PC-3 (cell line): ENCODE data around the gene ZNF546. TPM values are rescaled to one million over a fixed set of nuclear protein-coding genes. Genes with fewer than 3 reads are reported as not detected.

Source experiments
- ATAC-seq: fragments of 200-7000 bp; cut with Tn5 transposase; 2 replicates; pipeline ENCODE4 v1.9.1; 2020; ENCODE audit warnings: mild to moderate bottlenecking, moderate library complexity
- BruUV-seq: library from RNA; stranded (reverse); fragments of 400-500 nt; replicated peaks from 2 replicates; lab custom pipeline; 2021; lab: Mats Ljungman, UMichigan
- CTCF ChIA-PET: fragments of 300-600 bp; sonication (Branson Sonifier 250); formaldehyde crosslinking; loops from one replicate; lab custom pipeline; 2022; ENCODE audit warnings: antibody characterized with exemption; lab: Charles Lee
- POLR2A ChIA-PET: fragments of 300-600 bp; sonication (Branson Sonifier 250); formaldehyde crosslinking; loops from one replicate; lab custom pipeline; 2022; ENCODE audit warnings: antibody characterized with exemption; ENCODE audit not compliant: unreplicated experiment; lab: Charles Lee
- DNase-seq: peaks from one replicate; pipeline ENCODE4 v3.0.0-alpha.2; 2015
- H2AFZ ChIP-seq: fragments of 300-600 bp; sonication (generic); 2 replicates; pipeline ENCODE4 v1.6.0; 2016; ENCODE audit warnings: antibody characterized with exemption, low read length
- H3F3A ChIP-seq: fragments of 300-600 bp; sonication (generic); one replicate; pipeline ENCODE4 v1.6.0; 2017; ENCODE audit warnings: antibody characterized with exemption, low read length, control low read depth, mild to moderate bottlenecking; ENCODE audit not compliant: unreplicated experiment
- H3K27ac ChIP-seq: fragments of 300-600 bp; sonication (generic); 2 replicates; pipeline ENCODE4 v1.5.1; 2016; ENCODE audit warnings: mild to moderate bottlenecking, low read length
- H3K27me3 ChIP-seq: fragments of 300-600 bp; sonication (generic); 2 replicates; pipeline ENCODE4 v1.6.1; 2016; ENCODE audit warnings: low read length, mixed read lengths
- H3K36me3 ChIP-seq: fragments of 300-600 bp; sonication (generic); 2 replicates; pipeline ENCODE4 v1.6.1; 2016; ENCODE audit warnings: low read depth, mixed run types, low read length, mixed read lengths
- H3K4me1 ChIP-seq: fragments of 300-600 bp; sonication (generic); 2 replicates; pipeline ENCODE4 v1.5.1; 2016; ENCODE audit warnings: low read length; ENCODE audit not compliant: insufficient read depth
- H3K4me2 ChIP-seq: fragments of 300-600 bp; sonication (generic); 2 replicates; pipeline ENCODE4 v1.6.0; 2016; ENCODE audit warnings: low read length
- H3K4me3 ChIP-seq: fragments of 300-600 bp; sonication (generic); 2 replicates; pipeline ENCODE4 v1.5.1; 2016; ENCODE audit warnings: mild to moderate bottlenecking, low read length, mixed read lengths
- H3K79me2 ChIP-seq: fragments of 300-600 bp; sonication (generic); 2 replicates; pipeline ENCODE4 v1.6.1; 2017; ENCODE audit warnings: low read length, mixed read lengths
- H3K9ac ChIP-seq: fragments of 300-600 bp; sonication (generic); 2 replicates; pipeline ENCODE4 v1.6.0; 2016; ENCODE audit warnings: mild to moderate bottlenecking, low read length
- H3K9me2 ChIP-seq: fragments of 300-600 bp; sonication (generic); replicated peaks from 2 replicates; pipeline ENCODE4 v1.6.1; 2016; ENCODE audit warnings: mixed run types, low read length, mixed read lengths
- H3K9me3 ChIP-seq: fragments of 300-600 bp; sonication (generic); 2 replicates; pipeline ENCODE4 v1.6.1; 2016; ENCODE audit warnings: low read length, mixed read lengths
- H4K20me1 ChIP-seq: fragments of 300-600 bp; sonication (generic); 2 replicates; pipeline ENCODE4 v1.6.1; 2016; ENCODE audit warnings: low read length, mixed read lengths
- EZH2 ChIP-seq: fragments of 300-600 bp; sonication (generic); IDR thresholded peaks from one replicate; pipeline ENCODE4 v1.6.1; 2017; ENCODE audit warnings: antibody characterized with exemption, mild to moderate bottlenecking, low read length; ENCODE audit not compliant: unreplicated experiment
- EZH2phosphoT487 ChIP-seq: fragments of 300-600 bp; sonication (generic); IDR thresholded peaks from 2 replicates; pipeline ENCODE4 v1.6.1; 2018; ENCODE audit warnings: mild to moderate bottlenecking, antibody characterized with exemption, low read length, borderline replicate concordance
- intact Hi-C: fragments of 100-400 bp; cut with micrococcal nuclease; formaldehyde crosslinking; loops from 2 replicates; pipeline ENCODE4 v1.9.0; 2023
- total RNA-seq: library from RNA; depleted of rRNA; stranded (reverse); fragments of >200 nt; gene quantifications from 2 replicates; pipeline ENCODE4 v1.2.3, GENCODE V29; 2014
- TF ChIP-seq, protein P1 (sequence below): fragments of 300-600 bp; sonication (generic); conservative IDR thresholded peaks from 2 replicates; pipeline ENCODE4 v1.5.1; 2017; ENCODE audit warnings: antibody characterized with exemption, low read depth, mild to moderate bottlenecking, low read length

ZNF546 gene
- total RNA-seq, 1 experiment from 2014 or later = 2.5 TPM

GRCh38 chr19:40013991-40014390 is 17.1 kb downstream of the ZNF546 start:
- intact Hi-C loops = no loop called here

GRCh38 chr19:40023969-40024368 is 27.1 kb downstream of the ZNF546 start:
- H3K36me3 ChIP-seq = peaks cover 3% of the 10 kb centered on the region; the same call in 1 of the 2 replicates
- intact Hi-C loops = no loop called here
- TF ChIP-seq EZH2phosphoT487 (no peak), EZH2 (no peak)
- TF ChIP-seq, protein P1, sequence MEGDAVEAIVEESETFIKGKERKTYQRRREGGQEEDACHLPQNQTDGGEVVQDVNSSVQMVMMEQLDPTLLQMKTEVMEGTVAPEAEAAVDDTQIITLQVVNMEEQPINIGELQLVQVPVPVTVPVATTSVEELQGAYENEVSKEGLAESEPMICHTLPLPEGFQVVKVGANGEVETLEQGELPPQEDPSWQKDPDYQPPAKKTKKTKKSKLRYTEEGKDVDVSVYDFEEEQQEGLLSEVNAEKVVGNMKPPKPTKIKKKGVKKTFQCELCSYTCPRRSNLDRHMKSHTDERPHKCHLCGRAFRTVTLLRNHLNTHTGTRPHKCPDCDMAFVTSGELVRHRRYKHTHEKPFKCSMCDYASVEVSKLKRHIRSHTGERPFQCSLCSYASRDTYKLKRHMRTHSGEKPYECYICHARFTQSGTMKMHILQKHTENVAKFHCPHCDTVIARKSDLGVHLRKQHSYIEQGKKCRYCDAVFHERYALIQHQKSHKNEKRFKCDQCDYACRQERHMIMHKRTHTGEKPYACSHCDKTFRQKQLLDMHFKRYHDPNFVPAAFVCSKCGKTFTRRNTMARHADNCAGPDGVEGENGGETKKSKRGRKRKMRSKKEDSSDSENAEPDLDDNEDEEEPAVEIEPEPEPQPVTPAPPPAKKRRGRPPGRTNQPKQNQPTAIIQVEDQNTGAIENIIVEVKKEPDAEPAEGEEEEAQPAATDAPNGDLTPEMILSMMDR = no peak
- peaks cover 10% of the 10 kb centered on the region; the same call in 1 of the 2 replicates for H3K9me3 ChIP-seq
- H3K4me1 ChIP-seq = no peaks in the 10 kb centered on the region
- DNase-seq (no peak), ATAC-seq (no peak)
- no peak overlapping the region for H3K9ac ChIP-seq
- CTCF ChIA-PET = no interaction called here
- H3K79me2 ChIP-seq = no peaks in the 10 kb centered on the region
- H3K4me3 ChIP-seq = no peak overlapping the region
- H3K27ac ChIP-seq = no peak overlapping the region
- H3K27me3 ChIP-seq = no peaks in the 10 kb centered on the region
- POLR2A ChIA-PET = no interaction called here
- no peak overlapping the region for H2AFZ ChIP-seq
- BruUV-seq = no TSS peak
- H3K4me2 ChIP-seq = no peak overlapping the region
- H3F3A ChIP-seq = no peaks in the 10 kb centered on the region
- no peaks in the 10 kb centered on the region for H3K9me2 ChIP-seq
- no peaks in the 10 kb centered on the region for H4K20me1 ChIP-seq

More at GRCh38 chr19:40013991-40014390, 17.1 kb downstream of the ZNF546 start:
- H3K36me3 ChIP-seq = peaks cover 21% of the 10 kb centered on the region; the same call in 1 of the 2 replicates
- H3K4me1 ChIP-seq = no peaks in the 10 kb centered on the region
- H3K9me3 ChIP-seq = peaks cover 13% of the 10 kb centered on the region; the same call in 1 of the 2 replicates
- TF ChIP-seq EZH2phosphoT487 (no peak), EZH2 (no peak)
- TF ChIP-seq, protein P1 = no peak
- POLR2A ChIA-PET = no interaction called here
- H3K27ac ChIP-seq = no peak overlapping the region
- DNase-seq (no peak), ATAC-seq (no peak)
- H3K9ac ChIP-seq = no peak overlapping the region
- H3K9me2 ChIP-seq = no peaks in the 10 kb centered on the region
- no peaks in the 10 kb centered on the region for H4K20me1 ChIP-seq
- no peaks in the 10 kb centered on the region for H3F3A ChIP-seq
- no peaks in the 10 kb centered on the region for H3K27me3 ChIP-seq
- CTCF ChIA-PET = no interaction called here
- H2AFZ ChIP-seq = no peak overlapping the region
- no TSS peak for BruUV-seq
- no peaks in the 10 kb centered on the region for H3K79me2 ChIP-seq
- H3K4me2 ChIP-seq = no peak overlapping the region
- H3K4me3 ChIP-seq = no peak overlapping the region

DNA sequence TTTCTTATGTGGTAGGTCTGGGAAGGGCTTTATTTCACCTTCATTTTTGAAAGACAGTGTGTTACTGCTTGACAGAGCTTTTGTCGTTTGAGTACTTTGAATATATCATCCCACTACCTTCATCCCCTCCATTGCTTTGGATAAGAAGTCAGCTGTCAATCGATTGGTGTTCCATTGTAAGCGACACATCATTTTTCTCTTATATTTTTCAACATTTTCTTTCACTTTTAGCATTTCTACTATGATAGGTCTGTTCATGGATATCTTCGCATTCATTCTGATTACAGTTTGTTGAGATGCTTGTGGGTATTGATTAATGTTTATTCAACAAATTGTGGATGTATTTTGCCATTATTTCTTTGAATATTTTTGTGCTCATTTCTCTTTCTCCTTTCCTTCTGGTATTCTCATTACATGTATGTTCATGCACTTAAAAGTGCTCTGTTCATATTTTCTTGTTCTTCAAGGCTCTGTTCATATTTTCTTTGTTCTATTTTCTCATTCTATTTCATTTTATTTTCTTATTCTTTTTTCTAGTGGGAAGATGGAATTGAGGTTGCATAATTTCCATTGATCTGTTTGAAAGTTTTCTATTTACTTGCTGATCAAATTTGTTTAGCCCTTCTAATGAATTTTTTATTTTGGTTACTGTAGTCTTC is 29.2 kb downstream of the ZNF546 start:
- Histone ChIP-seq H3K4me1 (no peaks in the 10 kb centered on the region), H3K79me2 (no peaks in the 10 kb centered on the region), H3K9ac (no peak overlapping the region), H3K4me3 (no peak overlapping the region), H3K27me3 (no peaks in the 10 kb centered on the region), H3K36me3 (peaks cover 10% of the 10 kb centered on the region; the same call in 1 of the 2 replicates), H4K20me1 (no peaks in the 10 kb centered on the region), H3F3A (no peaks in the 10 kb centered on the region), H3K27ac (no peak overlapping the region), H3K9me3 (peaks cover 22% of the 10 kb centered on the region; the same call in 1 of the 2 replicates), H3K4me2 (no peak overlapping the region), H3K9me2 (no peaks in the 10 kb centered on the region), H2AFZ (no peak overlapping the region)
- intact Hi-C loops = no loop called here
- POLR2A ChIA-PET = interaction anchor here (0.6 kb wide), 1 partner anchor 16 kb away, joined by 19 read pairs; no protein-coding TSS in a partner anchor
- no peak for TF ChIP-seq EZH2phosphoT487
- no peak for TF ChIP-seq EZH2
- TF ChIP-seq, protein P1 = no peak
- DNase-seq (no peak), ATAC-seq (no peak)
- BruUV-seq = no TSS peak
- CTCF ChIA-PET = no interaction called here
